MM.1S (cell line): ENCODE results near the gene HKDC1.

Source experiments
- DNase-seq: peaks from one replicate; pipeline ENCODE4 v3.0.0-alpha.2; 2015
- H2AFZ ChIP-seq: fragments of 300-600 bp; sonication (generic); 2 replicates; pipeline ENCODE4 v1.6.0; 2016; ENCODE audit warnings: antibody characterized with exemption, low read length
- H3F3A ChIP-seq: fragments of 300-600 bp; sonication (generic); 2 replicates; pipeline ENCODE4 v1.6.1; 2016; ENCODE audit warnings: mild to moderate bottlenecking, antibody characterized with exemption, low read length, moderate library complexity, mixed read lengths; ENCODE audit not compliant: insufficient read depth
- H3K27ac ChIP-seq: fragments of 300-600 bp; sonication (generic); 2 replicates; pipeline ENCODE4 v1.5.1; 2016; ENCODE audit warnings: mild to moderate bottlenecking, low read length
- H3K27me3 ChIP-seq: fragments of 300-600 bp; sonication (generic); replicated peaks from 2 replicates; pipeline ENCODE4 v1.6.0; 2016; ENCODE audit warnings: low read length; ENCODE audit not compliant: insufficient read depth
- H3K36me3 ChIP-seq: fragments of 300-600 bp; sonication (generic); replicated peaks from 2 replicates; pipeline ENCODE4 v1.6.1; 2016; ENCODE audit warnings: mild to moderate bottlenecking, low read length, mixed read lengths; ENCODE audit not compliant: insufficient read depth
- H3K4me1 ChIP-seq: fragments of 300-600 bp; sonication (generic); 2 replicates; pipeline ENCODE4 v1.6.1; 2016; ENCODE audit warnings: low read length, mixed read lengths
- H3K4me2 ChIP-seq: fragments of 300-600 bp; sonication (generic); 2 replicates; pipeline ENCODE4 v1.6.0; 2016; ENCODE audit warnings: low read depth, low read length
- H3K4me3 ChIP-seq: fragments of 300-600 bp; sonication (generic); 2 replicates; pipeline ENCODE4 v1.5.1; 2016; ENCODE audit warnings: low read length, mixed read lengths
- H3K79me2 ChIP-seq: fragments of 300-600 bp; sonication (generic); 2 replicates; pipeline ENCODE4 v1.6.1; 2016; ENCODE audit warnings: mixed run types, low read length, mixed read lengths
- H3K9ac ChIP-seq: fragments of 300-600 bp; sonication (generic); 2 replicates; pipeline ENCODE4 v1.6.1; 2016; ENCODE audit warnings: low read length, mixed read lengths
- H3K9me2 ChIP-seq: fragments of 300-600 bp; sonication (generic); replicated peaks from 2 replicates; pipeline ENCODE4 v1.6.1; 2016; ENCODE audit warnings: mild to moderate bottlenecking, low read length, mixed read lengths; ENCODE audit not compliant: insufficient read depth
- H3K9me3 ChIP-seq: fragments of 300-600 bp; sonication (generic); replicated peaks from 2 replicates; pipeline ENCODE4 v1.6.1; 2016; ENCODE audit warnings: mild to moderate bottlenecking, low read length, mixed read lengths; ENCODE audit not compliant: insufficient read depth
- H4K20me1 ChIP-seq: fragments of 300-600 bp; sonication (generic); 2 replicates; pipeline ENCODE4 v1.6.1; 2016; ENCODE audit warnings: mild to moderate bottlenecking, low read length, moderate library complexity, mixed read lengths; ENCODE audit not compliant: insufficient read depth
- CTCF ChIP-seq: fragments of 300-600 bp; sonication (generic); IDR thresholded peaks from 2 replicates; pipeline ENCODE4 v1.5.1; 2016; ENCODE audit warnings: antibody characterized with exemption, low read length, mixed read lengths
- EZH2 ChIP-seq: fragments of 300-600 bp; sonication (generic); optimal IDR thresholded peaks from 2 replicates; pipeline ENCODE3; 2017; ENCODE audit warnings: low read depth, mild to moderate bottlenecking, antibody characterized with exemption, low read length, mixed read lengths
- EZH2phosphoT487 ChIP-seq: fragments of 300-600 bp; sonication (generic); IDR thresholded peaks from 2 replicates; pipeline ENCODE4 v1.6.1; 2018; ENCODE audit warnings: antibody characterized with exemption, low read length

Gene HKDC1

GRCh38 chr10:69243817-69244216 is 23.7 kb downstream of the HKDC1 start:
- Histone ChIP-seq H3K27me3 (no peaks in the 10 kb centered on the region), H4K20me1 (no peaks in the 10 kb centered on the region), H3K4me3 (no peak overlapping the region), H2AFZ (no peak overlapping the region), H3F3A (no peaks in the 10 kb centered on the region), H3K79me2 (no peaks in the 10 kb centered on the region), H3K9me3 (no peaks in the 10 kb centered on the region), H3K36me3 (no peaks in the 10 kb centered on the region), H3K9me2 (no peaks in the 10 kb centered on the region), H3K9ac (no peak overlapping the region), H3K4me1 (no peaks in the 10 kb centered on the region), H3K27ac (no peak overlapping the region), H3K4me2 (no peak overlapping the region)
- TF ChIP-seq EZH2phosphoT487: no peak
- DNase-seq: no peak

DNA sequence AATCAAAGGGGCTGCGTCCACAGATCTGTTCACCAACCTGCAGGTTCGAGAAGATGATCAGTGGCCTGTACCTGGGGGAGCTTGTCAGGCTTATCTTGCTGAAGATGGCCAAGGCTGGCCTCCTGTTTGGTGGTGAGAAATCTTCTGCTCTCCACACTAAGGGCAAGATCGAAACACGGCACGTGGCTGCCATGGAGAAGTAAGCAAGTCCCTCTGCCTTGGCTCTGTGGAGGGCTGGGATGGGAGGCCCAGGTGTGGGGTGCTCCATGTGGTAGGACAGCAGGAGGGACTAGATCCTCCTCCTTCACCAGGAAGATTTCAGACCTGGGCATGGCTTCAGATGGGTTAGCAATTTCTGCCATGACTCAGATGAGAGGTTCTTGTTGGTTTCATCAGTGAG is 25.9 kb downstream of the HKDC1 start:
- no peaks in the 10 kb centered on the region for H3K9me3 ChIP-seq
- H3K27ac ChIP-seq: no peak overlapping the region
- no peaks in the 10 kb centered on the region for H3K36me3 ChIP-seq
- H3K4me2 ChIP-seq: no peak overlapping the region
- no peak overlapping the region for H2AFZ ChIP-seq
- TF ChIP-seq EZH2 (no peak), EZH2phosphoT487 (no peak), CTCF (no peak)
- H3K4me3 ChIP-seq: no peak overlapping the region
- DNase-seq: no peak
- no peaks in the 10 kb centered on the region for H3K79me2 ChIP-seq
- no peaks in the 10 kb centered on the region for H3K4me1 ChIP-seq
- no peaks in the 10 kb centered on the region for H3K9me2 ChIP-seq
- H3K9ac ChIP-seq: no peak overlapping the region
- no peaks in the 10 kb centered on the region for H3K27me3 ChIP-seq
- no peaks in the 10 kb centered on the region for H4K20me1 ChIP-seq
- H3F3A ChIP-seq: no peaks in the 10 kb centered on the region

GRCh38 chr10:69246581-69247312 is 26.6 kb downstream of the HKDC1 start:
- no peaks in the 10 kb centered on the region for H3K4me1 ChIP-seq
- no peak overlapping the region for H3K4me2 ChIP-seq
- H3K36me3 ChIP-seq: no peaks in the 10 kb centered on the region
- no peaks in the 10 kb centered on the region for H3K27me3 ChIP-seq
- H3K27ac ChIP-seq: no peak overlapping the region
- H3K9ac ChIP-seq: no peak overlapping the region
- H4K20me1 ChIP-seq: no peaks in the 10 kb centered on the region
- TF ChIP-seq CTCF (no peak), EZH2 (no peak), EZH2phosphoT487 (no peak)
- no peak overlapping the region for H3K4me3 ChIP-seq
- H2AFZ ChIP-seq: no peak overlapping the region
- no peaks in the 10 kb centered on the region for H3K9me3 ChIP-seq
- no peaks in the 10 kb centered on the region for H3K79me2 ChIP-seq
- DNase-seq: no peak
- H3F3A ChIP-seq: no peaks in the 10 kb centered on the region
- no peaks in the 10 kb centered on the region for H3K9me2 ChIP-seq

DNA sequence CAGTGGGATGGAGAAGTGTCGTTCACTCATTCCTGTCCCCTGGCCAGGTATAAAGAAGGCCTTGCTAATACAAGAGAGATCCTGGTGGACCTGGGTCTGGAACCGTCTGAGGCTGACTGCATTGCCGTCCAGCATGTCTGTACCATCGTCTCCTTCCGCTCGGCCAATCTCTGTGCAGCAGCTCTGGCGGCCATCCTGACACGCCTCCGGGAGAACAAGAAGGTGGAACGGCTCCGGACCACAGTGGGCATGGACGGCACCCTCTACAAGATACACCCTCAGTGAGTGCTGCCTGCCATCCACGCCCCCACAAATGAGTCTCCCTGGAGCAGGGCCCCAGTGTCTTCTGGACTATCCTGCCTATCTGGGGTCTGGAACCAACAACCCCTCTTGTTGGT is 27.2 kb downstream of the HKDC1 start:
- Histone ChIP-seq H3K9ac (no peak overlapping the region), H3F3A (no peaks in the 10 kb centered on the region), H3K4me3 (no peak overlapping the region), H3K9me3 (no peaks in the 10 kb centered on the region), H3K27me3 (no peaks in the 10 kb centered on the region), H3K4me1 (no peaks in the 10 kb centered on the region), H3K9me2 (no peaks in the 10 kb centered on the region), H3K27ac (no peak overlapping the region), H3K36me3 (no peaks in the 10 kb centered on the region), H2AFZ (no peak overlapping the region), H3K79me2 (no peaks in the 10 kb centered on the region), H4K20me1 (no peaks in the 10 kb centered on the region), H3K4me2 (no peak overlapping the region)
- no peak for DNase-seq
- TF ChIP-seq EZH2phosphoT487 (no peak), EZH2 (no peak), CTCF (no peak)
